Measurements from ENCODE around the gene PTGIR. TPM values are rescaled to one million over a fixed set of nuclear protein-coding genes. Genes with fewer than 3 reads are reported as not detected.

PTGIR gene, protein sequence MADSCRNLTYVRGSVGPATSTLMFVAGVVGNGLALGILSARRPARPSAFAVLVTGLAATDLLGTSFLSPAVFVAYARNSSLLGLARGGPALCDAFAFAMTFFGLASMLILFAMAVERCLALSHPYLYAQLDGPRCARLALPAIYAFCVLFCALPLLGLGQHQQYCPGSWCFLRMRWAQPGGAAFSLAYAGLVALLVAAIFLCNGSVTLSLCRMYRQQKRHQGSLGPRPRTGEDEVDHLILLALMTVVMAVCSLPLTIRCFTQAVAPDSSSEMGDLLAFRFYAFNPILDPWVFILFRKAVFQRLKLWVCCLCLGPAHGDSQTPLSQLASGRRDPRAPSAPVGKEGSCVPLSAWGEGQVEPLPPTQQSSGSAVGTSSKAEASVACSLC
- 1 to 10 TPM; 2.0 to 7.1 (median 3.5) TPM for polyA plus RNA-seq

DNA sequence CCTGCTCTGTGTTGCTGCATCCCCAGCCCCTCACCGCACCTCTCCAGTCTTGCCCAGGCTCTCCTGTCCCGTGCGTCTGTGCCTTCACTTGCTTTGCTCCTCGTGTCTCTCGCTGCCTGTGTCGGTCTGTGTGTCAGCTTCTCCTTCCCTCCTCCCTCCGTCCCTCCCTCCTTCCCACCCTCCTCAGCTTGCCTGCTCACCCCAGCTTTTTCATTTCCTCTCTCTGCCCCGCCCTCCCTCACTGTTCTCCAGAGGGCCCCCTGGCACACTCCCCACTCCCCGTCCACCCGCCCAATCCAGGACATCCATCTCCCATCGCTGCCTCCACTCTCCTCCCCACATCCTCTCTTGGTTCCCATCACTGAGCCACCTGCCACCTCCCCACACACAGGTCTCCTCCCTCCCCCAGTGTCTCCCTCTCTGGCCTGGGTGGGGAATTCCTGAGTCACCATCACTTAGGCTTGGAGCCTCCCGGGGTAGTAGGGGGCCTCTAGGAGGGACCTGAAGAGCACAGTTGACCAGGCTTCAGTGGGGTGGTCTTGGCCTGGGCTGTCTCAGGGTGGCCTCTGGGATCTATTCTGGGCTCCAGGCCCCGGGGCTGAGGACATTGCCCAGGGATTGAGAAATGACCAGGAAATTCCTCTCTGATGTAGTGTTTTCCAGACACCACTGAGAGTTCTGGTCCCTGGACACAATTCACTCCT lies at the start of gene PTGIR:
Gene PTGIR (minus strand): TSS at position 132 of the 704 bp plus-strand sequence. CDS start 864 bp downstream, outside the sequence.
- no peak within 1 kb of the TSS for H3K27ac ChIP-seq (ENCODE audit: low read depth, low read length)
- 12 to 47% (median 14%) methylated on average over 13 of the region's 13 CpGs for WGBS, 3 donors

- H3K27ac ChIP-seq (ENCODE audit: low read depth, low read length): no peak overlapping the region
Observed at GRCh38 chr19:46670813-46671212, 45.9 kb upstream of the PTGIR start.

DNA sequence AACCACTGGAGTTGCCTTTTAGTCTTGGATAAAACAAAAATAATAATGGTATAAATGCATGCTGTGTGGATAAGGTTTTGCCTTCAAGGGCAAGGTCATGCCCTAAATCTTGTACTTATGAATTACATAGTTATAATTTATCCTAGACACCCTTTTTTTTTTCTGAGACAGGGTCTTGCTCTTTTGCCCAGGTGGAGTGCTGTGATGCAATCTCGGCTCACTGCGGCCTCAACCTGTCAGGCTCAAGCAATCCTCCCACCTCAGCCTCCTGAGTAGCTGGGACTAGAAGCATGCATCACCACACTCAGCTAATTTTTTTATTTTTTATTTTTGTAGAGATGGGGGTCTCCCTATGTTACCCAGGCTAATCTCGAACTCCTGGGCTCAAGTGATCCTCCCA lies 43.8 kb upstream of the PTGIR start:
- H3K27ac ChIP-seq (ENCODE audit: low read depth, low read length): no peak overlapping the region
- WGBS, 3 donors: 91 to 93% (median 92%) methylated on average over 3 of the region's 3 CpGs

GRCh38 chr19:46665072-46665471 lies 40.2 kb upstream of the PTGIR start:
- WGBS, 3 donors: 83 to 94% (median 92%) methylated on average over 8 of the region's 8 CpGs
- H3K27ac ChIP-seq (ENCODE audit: low read depth, low read length): no peak overlapping the region

DNA sequence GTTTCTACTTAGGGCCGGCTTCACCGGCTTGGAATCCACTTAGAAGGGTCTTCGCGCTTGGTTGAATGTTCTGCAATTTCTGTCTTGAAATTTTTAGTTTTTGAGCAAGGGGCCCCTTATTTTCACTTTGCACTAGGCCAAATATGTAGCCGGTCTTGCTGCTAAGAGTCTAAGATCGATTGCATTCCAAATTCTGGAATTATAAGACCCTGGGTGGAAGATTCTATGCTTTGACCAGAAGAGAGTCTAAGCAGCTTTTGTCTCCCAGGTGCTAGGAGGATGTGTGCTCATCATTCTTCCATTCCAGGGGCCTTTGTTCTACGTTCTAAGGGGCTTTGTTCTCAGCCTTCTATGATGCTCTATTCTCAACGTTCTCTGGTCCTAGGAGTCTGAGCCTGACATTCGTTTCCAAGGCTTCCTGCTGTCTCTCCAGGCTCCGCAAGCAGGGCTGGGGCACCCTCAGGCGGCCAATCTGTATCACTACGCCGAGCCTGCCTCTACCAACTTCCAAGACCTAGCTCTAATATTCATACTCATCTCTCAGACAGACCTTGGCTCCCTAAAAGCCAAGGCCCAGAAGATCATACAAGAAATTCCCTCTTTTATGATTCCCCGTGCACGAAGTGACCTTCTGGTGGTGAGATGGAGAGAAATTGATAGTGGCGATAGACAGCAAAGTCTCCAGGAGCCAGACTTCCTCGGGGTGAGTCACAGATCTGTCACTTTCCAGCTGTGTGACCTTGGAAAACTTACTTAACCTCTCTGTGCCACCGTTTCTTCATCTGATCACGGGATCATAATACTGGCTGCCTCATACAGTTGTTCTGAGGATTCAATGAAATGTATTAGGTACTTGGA lies 37.1 kb upstream of the PTGIR start:
- WGBS, 3 donors: 4 to 7% (median 5%) methylated on average over 19 of the region's 19 CpGs
- H3K27ac ChIP-seq (ENCODE audit: low read depth, low read length): no peak overlapping the region

- H3K27ac ChIP-seq (ENCODE audit: low read depth, low read length): no peak within 1 kb of the TSS
- WGBS, 3 donors: 0 to 1% (median 1%) methylated on average over 46 to 61 of the region's 61 CpGs
Observed at GRCh38 chr19:46661020-46661731, 36.3 kb upstream of the PTGIR start, which contains the start of gene DACT3. Gene DACT3 (minus strand): TSS chr19:46661182. CDS start chr19:46661064, 118 bp downstream.

DNA sequence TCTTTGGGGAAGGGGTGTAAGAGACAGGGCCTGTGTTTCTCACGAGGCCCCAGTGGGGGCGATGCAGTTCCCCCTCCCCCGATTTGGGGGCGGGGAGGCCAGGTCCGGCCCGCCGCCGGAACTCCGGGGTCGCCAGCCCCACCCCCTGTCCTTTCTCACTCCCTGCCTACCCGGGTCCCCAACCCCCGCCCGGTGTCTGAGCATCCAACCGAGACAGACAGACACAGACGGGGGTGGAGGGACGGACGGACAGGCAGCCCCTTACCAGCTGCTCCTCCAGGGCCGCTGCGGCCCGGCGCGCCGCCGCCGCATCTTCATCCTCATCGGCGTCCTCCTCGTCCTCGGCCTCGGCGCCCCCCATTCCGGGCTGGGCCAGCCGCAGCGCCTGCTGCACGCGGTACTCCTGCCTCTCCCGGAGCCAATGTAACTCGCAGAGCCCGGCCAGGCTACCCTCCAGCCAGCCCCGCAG lies 35.7 kb upstream of the PTGIR start:
- no peak overlapping the region for H3K27ac ChIP-seq (ENCODE audit: low read depth, low read length)
- WGBS, 3 donors: 1% methylated on average over 34 to 40 of the region's 40 CpGs

DNA sequence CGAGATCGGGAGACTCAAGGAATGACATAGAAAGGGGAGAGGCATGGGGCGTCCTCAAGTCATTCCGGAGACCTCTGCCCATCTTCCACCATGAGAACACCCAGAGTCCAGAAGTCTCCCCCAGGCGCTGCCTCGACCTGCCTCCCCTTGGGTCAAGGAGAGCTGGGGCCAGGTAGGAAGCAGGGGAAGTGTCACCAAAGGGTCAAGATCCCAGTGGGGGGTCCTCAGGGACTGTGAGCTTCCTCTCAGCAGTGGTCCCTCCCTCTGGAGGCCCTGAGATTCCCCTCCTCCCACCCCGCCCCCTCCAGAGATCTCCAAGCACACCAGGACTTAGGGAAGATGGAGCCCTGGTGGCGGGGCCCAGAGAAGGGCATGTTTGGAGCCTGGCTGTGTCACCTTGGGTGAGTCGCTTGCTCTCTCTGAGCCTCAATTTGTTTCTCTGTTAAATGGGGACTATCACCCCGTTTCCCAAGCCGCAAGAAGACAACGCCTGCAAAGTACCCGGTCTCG lies 35.2 kb upstream of the PTGIR start:
- 3 to 8% (median 6%) methylated on average over 13 to 14 of the region's 14 CpGs for WGBS, 3 donors
- no peak overlapping the region for H3K27ac ChIP-seq (ENCODE audit: low read depth, low read length)

DNA sequence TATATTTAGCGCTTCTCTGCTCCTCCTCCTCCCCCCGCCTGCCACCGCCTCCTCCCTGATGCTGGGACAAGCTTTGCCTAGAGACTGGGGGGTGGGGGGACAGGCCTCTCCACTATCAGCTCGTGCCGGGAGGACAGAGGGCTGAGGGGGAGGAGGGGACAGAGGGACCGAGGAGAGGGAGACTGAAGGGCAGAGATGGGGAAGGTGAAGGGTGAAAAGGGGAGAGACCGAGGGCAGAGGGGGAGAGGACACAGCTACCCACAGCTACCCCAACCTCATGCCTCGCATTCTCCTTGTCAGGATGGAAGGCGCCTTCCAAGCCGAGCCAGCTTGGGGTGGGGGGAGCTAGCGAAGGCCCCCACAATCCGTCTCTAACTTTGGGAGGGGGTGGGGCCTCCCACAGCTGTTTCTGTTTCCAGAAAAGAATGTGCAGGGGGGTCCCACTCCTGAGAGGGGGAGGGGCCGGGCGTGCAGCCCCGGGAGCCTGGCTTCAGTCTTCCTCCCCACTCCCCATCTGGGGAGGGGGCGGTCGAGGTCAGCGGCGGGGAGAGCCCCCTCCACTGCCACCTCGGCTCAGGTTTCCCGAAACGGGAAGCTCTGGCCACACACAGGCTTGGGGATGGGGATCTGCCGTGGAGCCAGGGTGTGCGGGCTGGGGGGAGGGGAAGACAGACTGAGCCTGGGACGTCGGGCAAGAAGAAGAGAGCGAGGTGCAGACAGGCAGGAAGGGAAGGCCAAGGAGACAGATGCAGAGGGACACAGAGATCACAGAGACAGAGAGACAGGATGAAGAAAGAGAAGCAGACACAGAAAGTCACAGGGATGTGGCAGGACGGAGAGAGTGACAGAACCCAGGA lies 34.5 kb upstream of the PTGIR start:
- 7 to 8% (median 7%) methylated on average over 26 to 28 of the region's 28 CpGs for WGBS, 3 donors
- no peak overlapping the region for H3K27ac ChIP-seq (ENCODE audit: low read depth, low read length)

DNA sequence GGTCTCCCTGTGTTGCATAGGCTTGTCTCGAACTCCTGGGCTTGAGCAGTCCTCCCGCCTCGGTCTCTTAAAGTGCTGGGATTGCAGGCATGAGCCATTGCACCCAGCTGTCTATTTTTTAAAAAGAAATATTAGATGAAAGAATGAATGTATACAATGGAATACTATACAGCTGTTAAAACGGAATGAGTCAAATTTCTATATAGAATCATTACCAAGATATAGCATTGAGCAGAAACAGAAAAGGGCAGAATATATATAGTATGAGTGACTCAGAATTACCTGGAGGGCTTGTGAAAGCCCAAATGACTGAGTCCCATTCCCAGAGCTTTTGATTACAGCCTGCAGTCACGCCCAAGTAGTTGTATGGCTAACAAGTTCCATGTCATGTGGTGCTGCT lies 31.7 kb upstream of the PTGIR start:
- H3K27ac ChIP-seq (ENCODE audit: low read depth, low read length): no peak overlapping the region
- WGBS, 3 donors: 94 to 97% (median 96%) methylated on average over 5 of the region's 5 CpGs

DNA sequence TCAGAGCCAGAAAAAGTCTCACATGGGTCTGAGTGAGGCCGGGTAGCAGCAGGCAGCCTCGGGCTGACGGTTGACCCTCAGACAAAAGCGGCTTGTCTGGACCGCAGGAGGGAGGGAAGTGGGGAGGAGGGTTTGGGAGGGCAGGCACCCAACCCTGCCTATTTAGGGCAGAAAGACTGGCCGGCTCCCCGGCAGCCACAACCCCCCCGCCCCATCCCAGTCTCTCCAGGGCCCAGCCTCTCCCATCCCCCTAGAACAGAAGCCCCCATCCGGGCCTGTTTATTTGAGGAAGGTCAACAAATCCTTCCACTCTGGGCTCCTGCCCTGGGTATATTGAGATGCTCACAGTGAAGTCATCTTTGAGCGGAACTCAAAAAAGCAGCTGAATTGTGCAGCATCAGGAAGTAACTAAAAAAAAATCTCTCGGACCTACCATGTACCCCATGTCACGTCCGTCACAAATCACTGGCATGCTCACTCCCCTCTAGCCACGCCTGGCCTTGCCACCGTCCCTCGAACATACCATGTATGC lies 29.8 kb upstream of the PTGIR start:
- H3K27ac ChIP-seq (ENCODE audit: low read depth, low read length): no peak overlapping the region

DNA sequence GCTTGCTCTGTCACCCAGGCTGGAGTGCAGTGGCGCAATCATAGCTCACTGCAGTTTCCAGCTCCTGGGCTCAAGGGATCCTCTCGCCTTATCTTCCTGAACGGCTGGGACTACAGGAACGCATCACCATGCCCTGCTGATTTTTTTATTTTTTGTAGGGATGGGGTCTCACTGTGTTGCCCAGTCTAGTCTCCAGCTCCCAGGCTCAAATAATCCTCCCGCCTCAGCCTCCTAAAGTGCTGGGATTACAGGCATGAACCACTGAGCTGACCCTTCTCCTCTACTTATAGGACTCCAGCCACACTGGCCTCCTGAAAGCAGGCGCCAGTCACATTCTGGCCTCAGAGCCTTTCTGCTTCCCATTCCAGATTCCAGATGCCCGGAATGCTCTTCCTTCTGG lies 25.6 kb upstream of the PTGIR start:
- H3K27ac ChIP-seq (ENCODE audit: low read depth, low read length): no peak overlapping the region
- WGBS, 3 donors: 83 to 90% (median 87%) methylated on average over 7 of the region's 7 CpGs

More for the DNA sequence above, 29.8 kb upstream of the PTGIR start:
- 46 to 61% (median 55%) methylated on average over 16 of the region's 16 CpGs for WGBS, 3 donors

- 21 to 45% (median 36%) methylated on average over 80 to 144 of the region's 144 CpGs for WGBS, 3 donors
- H3K27ac ChIP-seq (ENCODE audit: low read depth, low read length): no peak overlapping the region
Observed at GRCh38 chr19:46648961-46649960, 24.4 kb upstream of the PTGIR start.

DNA sequence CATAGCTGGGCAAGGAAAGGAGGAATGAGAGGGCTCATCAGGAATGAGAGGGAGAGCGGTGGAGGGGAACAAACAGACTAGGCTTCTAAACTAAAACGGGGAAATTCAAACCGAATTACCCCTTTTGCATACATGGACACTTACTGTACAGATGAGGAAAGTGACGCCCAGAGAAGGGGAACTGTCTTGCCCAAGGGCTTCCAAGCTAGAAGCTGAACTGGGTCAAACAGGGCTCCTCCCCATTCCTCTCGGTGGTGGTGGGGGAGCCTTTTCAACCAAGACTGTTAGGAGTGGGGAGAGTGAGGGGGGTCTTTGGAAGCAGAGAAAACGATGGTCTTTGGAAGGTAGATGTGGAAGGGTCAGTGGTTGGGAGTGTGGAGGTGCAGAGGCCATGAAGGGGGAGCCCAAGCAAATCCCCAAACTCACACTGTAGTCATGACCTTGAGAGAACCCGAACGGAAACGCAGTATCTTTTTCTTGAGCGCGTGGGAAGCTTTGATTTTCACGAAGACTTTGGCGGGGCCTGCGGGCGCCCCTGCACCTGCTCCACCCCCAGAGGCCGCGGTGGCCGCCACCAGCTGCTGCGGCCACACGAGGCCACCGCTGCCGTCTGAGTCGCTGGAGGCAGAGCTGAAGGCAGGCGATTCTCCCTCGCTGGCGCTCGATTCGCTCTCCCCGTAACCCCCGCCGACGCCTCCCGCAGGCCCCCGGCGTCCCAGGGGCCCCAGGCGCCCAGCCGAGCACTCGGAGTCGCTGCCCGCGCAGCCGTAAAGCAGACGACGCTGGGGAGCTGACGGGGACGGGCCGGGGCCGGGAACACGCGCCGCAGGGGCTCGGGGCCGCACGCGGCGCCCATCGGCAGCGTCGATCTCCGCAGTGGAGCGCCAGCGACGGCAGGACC lies 23.4 kb upstream of the PTGIR start:
- WGBS, 3 donors: 24 to 50% (median 46%) methylated on average over 37 to 63 of the region's 63 CpGs
- H3K27ac ChIP-seq (ENCODE audit: low read depth, low read length): no peak overlapping the region

DNA sequence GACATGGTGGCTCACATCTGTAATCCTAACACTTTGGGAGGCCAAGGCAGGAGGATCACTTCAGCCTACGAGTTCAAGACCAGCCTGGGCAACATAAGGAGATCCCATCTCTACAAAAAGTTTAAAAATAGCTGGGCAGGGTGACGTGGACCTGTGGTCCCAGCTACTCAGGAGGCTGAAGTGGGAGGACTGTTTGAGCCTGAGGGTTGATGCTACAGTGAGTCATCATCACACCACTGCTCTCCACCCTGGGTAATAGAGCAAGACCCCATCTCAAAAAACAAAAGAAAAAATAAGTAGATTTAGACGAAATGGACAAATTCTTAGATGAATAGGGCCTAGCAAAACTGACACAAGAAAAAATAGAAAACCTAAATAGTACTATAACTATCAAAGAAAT lies 21.5 kb upstream of the PTGIR start:
- H3K27ac ChIP-seq (ENCODE audit: low read depth, low read length): no peak overlapping the region
- 81 to 86% (median 82%) methylated on average over 3 of the region's 3 CpGs for WGBS, 3 donors
